D721Med (cell line): ENCODE measurements around the gene SLC5A12.

Experiments
- DNase-seq: peaks from one replicate; pipeline ENCODE4 v3.0.0; 2011; ENCODE audit warnings: low spot score; ENCODE audit not compliant: insufficient read length
- FAIRE-seq: peaks from 2 replicates; lab custom pipeline; 2011; peaks lifted over from hg19 to GRCh38; lab: Jason Lieb, UNC
- TF ChIP-seq, protein P1 (sequence below): IDR thresholded peaks from 2 replicates; pipeline ENCODE4 v1.5.1; 2012; ENCODE audit warnings: mild to moderate bottlenecking, control low read depth; ENCODE audit not compliant: insufficient read depth; ENCODE audit errors: missing control alignments

The SLC5A12 gene

DNA sequence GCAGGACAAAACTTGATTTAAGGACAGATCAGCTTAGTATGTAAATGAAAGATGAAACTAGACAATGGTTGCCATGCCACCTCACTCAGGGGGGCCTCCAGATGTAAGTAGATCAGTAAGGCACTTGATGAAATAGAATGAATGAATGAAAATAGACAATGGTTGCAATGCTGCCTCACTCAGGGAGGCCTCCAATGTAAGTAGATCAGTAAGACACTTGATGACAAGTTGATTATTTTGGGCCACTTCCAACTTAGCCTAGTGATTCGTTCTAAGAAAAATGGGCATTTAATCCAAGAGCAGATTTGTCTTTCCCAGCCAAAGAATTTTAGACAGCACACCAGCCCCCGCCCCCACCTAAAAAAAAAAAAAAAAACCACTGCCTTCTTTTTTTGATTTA, 19.2 kb upstream of the SLC5A12 start:
- TF ChIP-seq, protein P1, sequence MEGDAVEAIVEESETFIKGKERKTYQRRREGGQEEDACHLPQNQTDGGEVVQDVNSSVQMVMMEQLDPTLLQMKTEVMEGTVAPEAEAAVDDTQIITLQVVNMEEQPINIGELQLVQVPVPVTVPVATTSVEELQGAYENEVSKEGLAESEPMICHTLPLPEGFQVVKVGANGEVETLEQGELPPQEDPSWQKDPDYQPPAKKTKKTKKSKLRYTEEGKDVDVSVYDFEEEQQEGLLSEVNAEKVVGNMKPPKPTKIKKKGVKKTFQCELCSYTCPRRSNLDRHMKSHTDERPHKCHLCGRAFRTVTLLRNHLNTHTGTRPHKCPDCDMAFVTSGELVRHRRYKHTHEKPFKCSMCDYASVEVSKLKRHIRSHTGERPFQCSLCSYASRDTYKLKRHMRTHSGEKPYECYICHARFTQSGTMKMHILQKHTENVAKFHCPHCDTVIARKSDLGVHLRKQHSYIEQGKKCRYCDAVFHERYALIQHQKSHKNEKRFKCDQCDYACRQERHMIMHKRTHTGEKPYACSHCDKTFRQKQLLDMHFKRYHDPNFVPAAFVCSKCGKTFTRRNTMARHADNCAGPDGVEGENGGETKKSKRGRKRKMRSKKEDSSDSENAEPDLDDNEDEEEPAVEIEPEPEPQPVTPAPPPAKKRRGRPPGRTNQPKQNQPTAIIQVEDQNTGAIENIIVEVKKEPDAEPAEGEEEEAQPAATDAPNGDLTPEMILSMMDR: no peak
- FAIRE-seq (no peak), DNase-seq (no peak)

DNA sequence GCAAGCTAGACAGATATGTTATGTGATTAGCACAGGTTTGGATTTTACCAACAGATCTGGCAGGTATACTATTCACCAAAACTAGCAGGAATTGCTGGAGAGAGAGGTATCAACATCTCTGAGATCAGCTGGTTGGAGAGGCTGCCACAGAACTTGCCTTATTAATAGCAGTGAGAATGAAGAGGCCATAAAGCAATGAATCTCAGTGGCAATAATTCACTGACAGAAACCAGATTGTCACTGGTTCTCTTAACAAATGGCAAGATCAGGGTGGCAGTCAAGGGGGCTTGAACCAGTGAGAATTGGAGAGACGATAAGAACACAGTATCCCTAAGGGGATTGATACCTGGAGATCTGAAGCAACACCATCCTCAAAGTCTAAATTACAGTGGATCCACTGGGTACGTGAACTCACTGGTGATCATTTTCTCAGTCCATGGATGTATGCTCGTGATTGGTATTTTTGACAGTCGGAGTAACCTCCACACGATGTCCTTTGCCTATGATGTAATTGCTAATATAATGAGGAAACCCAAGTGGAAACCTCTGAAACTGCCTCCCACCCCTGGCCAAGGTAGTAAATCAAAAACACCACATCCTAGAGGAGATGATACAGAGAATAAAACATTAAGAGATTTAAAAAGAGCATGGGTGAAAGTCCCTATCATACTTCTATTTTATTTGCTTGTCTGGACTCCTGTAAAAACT, 17.7 kb upstream of the SLC5A12 start:
- no peak for FAIRE-seq
- DNase-seq: no peak
- TF ChIP-seq, protein P1: no peak

DNA sequence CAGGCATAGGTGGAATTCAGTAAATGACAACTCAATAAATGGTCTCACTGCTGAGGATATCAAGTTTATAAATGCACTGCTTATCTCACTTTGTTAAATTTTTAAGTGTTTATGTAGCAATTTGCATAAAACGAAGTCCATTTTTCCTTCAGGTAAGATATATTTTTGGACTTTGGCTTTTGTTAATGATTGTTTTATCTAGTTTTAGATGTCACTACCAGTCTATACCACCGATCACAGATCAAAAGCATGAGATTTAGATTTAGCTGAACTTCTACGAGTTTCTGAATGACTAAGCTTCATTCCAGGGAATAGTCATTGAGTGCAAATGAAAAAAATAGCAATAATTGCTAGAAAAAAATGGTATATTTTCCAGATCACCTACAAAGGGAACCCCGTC, 12.8 kb upstream of the SLC5A12 start:
- TF ChIP-seq, protein P1: no peak

DNA sequence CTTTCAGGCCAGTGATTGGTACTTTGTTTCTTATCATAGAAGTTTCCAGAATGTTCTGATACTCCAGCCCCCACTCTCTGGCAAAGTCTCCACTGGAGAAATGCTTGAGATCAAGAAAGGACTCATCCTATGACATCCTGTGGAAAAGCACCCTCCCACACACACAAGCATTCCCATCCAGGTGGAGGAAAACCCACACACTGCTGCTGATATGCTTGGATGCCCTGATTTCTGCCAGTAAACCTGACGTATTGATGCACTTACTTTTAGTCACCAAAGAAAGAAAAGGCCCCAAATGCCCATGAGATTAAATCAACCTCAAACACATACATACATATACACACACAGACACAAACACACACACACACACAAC, 9.2 kb upstream of the SLC5A12 start:
- DNase-seq: no peak
- FAIRE-seq: no peak
- TF ChIP-seq, protein P1: no peak

More for the DNA sequence above, 12.8 kb upstream of the SLC5A12 start:
- FAIRE-seq (no peak), DNase-seq (no peak)

DNA sequence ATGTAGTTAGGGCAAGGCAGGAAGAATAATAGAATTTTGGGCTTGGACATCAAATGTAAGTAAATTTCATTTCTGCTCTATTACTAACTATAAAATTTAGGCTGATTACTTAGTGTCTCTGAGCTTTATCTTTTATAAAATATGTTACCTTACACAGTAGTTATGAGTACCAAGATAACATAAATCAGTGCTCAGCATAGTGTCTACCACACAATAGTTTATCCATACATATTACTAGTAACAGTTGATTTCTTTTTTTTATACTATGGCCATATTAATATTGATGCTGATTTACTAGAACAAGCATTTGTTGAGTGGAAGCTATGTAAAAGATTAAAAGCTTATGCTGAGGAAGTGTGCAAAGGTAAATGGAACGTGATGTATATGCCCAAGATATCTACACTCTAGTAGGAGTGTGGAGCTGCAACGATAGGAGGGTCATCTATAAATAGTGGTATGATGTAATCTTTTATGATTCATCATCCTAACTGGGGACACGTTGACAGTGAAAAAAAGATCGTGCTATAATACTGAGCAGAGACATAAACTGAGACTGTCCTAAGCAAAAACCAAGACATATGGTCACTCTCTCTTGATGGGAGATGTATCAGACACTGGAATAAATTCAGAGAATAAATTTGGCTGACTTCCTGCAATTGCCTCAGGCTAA, 8.7 kb upstream of the SLC5A12 start:
- FAIRE-seq (no peak), DNase-seq (no peak)
- TF ChIP-seq, protein P1: no peak

DNA sequence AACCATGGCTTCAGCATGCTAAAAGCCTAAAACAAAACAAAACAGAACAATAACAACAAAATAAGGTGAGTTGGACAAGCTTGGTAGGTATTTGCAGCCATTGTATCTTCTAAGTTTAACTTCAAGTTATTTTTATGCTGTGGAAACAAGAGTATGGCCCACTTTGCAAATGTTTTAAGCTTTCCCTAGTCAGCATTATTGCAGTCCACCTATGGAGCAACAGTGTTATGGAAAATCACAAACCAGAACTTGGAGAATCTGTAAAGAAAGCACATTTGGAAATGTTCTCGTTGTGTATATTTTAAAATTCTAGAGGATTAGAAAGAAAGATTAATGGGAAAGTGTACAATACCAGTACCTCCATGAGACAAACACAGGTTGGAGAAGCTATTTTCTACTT, 7.4 kb upstream of the SLC5A12 start:
- no peak for DNase-seq
- FAIRE-seq: no peak
- TF ChIP-seq, protein P1: no peak

DNA sequence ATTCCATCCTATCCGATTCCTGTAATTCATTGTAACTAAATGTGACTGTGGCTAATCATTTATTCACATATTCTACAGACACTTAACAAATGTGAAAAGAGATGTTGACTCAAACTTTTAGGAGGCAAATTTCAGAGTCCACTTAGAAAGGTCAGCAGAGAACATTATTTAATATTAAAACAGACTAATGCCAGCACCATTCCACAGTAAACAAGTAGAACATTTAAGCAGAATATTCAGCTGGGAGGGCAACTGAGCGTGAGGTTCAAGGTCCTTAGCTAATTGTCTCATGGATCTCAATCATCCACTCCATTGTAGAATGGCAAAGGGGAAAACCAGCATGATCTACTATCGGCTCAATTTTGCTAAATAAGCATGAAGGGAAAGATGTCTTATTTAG, 5.1 kb upstream of the SLC5A12 start:
- DNase-seq: no peak
- TF ChIP-seq, protein P1: no peak
- no peak for FAIRE-seq
